ENCODE data around the gene ACSL1.

DNA sequence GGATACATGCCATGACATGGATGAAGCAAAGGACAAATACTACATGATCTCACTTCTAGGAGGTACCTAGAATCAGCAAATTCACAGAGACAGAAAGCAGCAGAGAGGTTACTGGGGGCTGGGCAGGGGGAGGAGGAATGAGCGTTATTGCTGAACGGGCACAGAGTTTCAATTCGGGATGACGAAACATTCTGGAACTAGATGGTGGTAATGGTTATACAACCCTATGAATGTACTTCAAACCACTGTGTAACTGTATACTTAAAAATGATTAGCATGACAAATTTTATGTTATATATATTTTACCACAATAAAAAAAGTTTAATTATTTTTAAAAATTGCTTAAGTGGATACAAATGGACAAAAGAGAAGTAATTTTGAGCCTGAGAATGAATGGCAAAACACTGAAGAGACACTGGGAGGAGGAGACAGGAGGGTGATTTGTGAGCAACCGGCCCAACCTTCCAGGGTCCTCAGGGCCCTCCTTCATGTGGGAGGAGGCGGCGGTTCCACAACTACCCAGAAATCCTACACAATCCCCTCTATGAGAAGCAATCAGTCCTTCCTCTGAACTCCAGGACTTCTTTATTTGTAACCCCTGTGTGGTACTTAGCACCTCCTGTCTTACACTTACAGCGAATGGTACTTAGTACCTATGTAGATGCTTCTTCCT, 14.1 kb downstream of the ACSL1 start:
- no peak for TF ChIP-seq SIN3A (IDR thresholded peaks at IDR 0.05; ENCODE audit: borderline replicate concordance, insufficient read depth, low read length)
- TF ChIP-seq REST (IDR thresholded peaks at IDR 0.05; ENCODE audit: insufficient read depth in 1 of 2, low read depth in 2 of 2, low read length in 2 of 2): no peak
